Sigmoid colon (tissue), 7 donors: Measurements from ENCODE around the gene NRP1. TPM values are rescaled to one million over a fixed set of nuclear protein-coding genes. Genes with fewer than 3 reads are reported as not detected.

ENCODE experiments used
- DNase-seq: peaks from one replicate; pipeline ENCODE4 v3.0.0-alpha.2; 2019
- H3K27ac ChIP-seq, 4 donors: fragments of 200-600 bp; sonication (generic); one replicate each; pipeline ENCODE4 v1.5.1; 2016 to 2019; ENCODE audit warnings: mild to moderate bottlenecking in 1 of 4
- H3K27me3 ChIP-seq, 3 donors: fragments of 200-600 bp; sonication (generic); one replicate each; pipeline ENCODE4 v1.5.1; 2019; ENCODE audit warnings: mild to moderate bottlenecking in 1 of 3
- H3K36me3 ChIP-seq, 4 donors: fragments of 200-600 bp; sonication (generic); one replicate each; pipeline ENCODE4 v1.5.1; 2016 to 2019
- H3K4me1 ChIP-seq, 4 donors: fragments of 200-600 bp; sonication (generic); one replicate each; pipeline ENCODE4 v1.5.1; 2017 to 2019
- H3K4me3 ChIP-seq, 4 donors: fragments of 200-600 bp; sonication (generic); one replicate each; pipeline ENCODE4 v1.5.1; 2017 to 2019; ENCODE audit warnings: mild to moderate bottlenecking in 2 of 4, moderate library complexity in 1 of 4
- H3K9me3 ChIP-seq, 4 donors: fragments of 200-600 bp in 3 of 4; sonication (generic) in 3 of 4; one replicate each; pipeline versions ENCODE4 v1.5.1 to v1.6.1; 2013 to 2019
- EP300 ChIP-seq, 4 donors: sonication (generic); formaldehyde crosslinking; IDR thresholded peaks; one replicate each; pipeline ENCODE4 v1.6.1; 2017; ENCODE audit warnings: antibody characterized with exemption in 4 of 4
- POLR2A ChIP-seq, 2 donors: fragments of 450-650 bp; IDR thresholded peaks; one replicate each; pipeline ENCODE4 v1.6.1; 2016; ENCODE audit warnings: antibody characterized with exemption in 2 of 2, mild to moderate bottlenecking in 2 of 2, moderate library complexity in 2 of 2
- POLR2AphosphoS5 ChIP-seq, 4 donors: sonication (generic); formaldehyde crosslinking; IDR thresholded peaks; one replicate each; pipeline ENCODE4 v1.6.1; 2017; ENCODE audit warnings: antibody characterized with exemption in 4 of 4
- WGBS, 2 donors: extraction: QIAGEN DNeasy Blood & Tissue Kit; methylation state at CpG; one replicate each; pipeline ENCODE4 v1.1.7; 2013; 5-methylcytosine and 5-hydroxymethylcytosine counted together
- intact Hi-C: fragments of 100-400 bp; cut with DNase I; formaldehyde crosslinking; loops from one replicate; pipeline ENCODE4 v1.15.1; 2023
- polyA plus RNA-seq, 3 donors: library from polyadenylated mRNA; stranded (reverse); fragments of 200-250 nt; gene quantifications; one replicate each; pipeline ENCODE4 v1.2.3, GENCODE V29; 2013
- total RNA-seq, 4 donors: library from RNA; depleted of rRNA; stranded (reverse); fragments of >200 nt; gene quantifications; one replicate each; pipeline ENCODE4 v1.1.0, GENCODE V29; 2016
- TF ChIP-seq, protein P1 (sequence below), 4 experiments: fragments of 450-650 bp in 3 of 4; fragments of 200-600 bp in 1 of 4; IDR thresholded peaks; one replicate each; pipeline ENCODE4 v1.5.1; 2016 to 2019; ENCODE audit warnings: antibody characterized with exemption in 4 of 4, mild to moderate bottlenecking in 3 of 4, moderate library complexity in 2 of 4
- donor health status: healthy with polysubstance abuse.
- donor health status: Bipolar disorder and iron deficiency.
- donor health status: healthy.

Gene NRP1
- total and polyA plus RNA-seq, 7 donors: 3.6 to 52.4 (median 44.1) TPM

GRCh38 chr10:33154590-33154989, 179.9 kb downstream of the NRP1 start:
- whole genome bisulfite sequencing, 2 donors: 91% methylated on average over 5 of the region's 5 CpGs
- Histone ChIP-seq H3K9me3 (peaks cover 0 to 3% (median 0%) of the 10 kb centered on the region in 4 donors), H3K27ac (no peak overlapping the region), H3K36me3 (no peaks in the 10 kb centered on the region), H3K4me1 (no peaks in the 10 kb centered on the region), H3K4me3 (no peak overlapping the region), H3K27me3 (no peaks in the 10 kb centered on the region)
- no peak for TF ChIP-seq EP300 (IDR thresholded peaks at IDR 0.05)
- no peak for TF ChIP-seq POLR2A (IDR thresholded peaks at IDR 0.05)
- TF ChIP-seq, protein P1, sequence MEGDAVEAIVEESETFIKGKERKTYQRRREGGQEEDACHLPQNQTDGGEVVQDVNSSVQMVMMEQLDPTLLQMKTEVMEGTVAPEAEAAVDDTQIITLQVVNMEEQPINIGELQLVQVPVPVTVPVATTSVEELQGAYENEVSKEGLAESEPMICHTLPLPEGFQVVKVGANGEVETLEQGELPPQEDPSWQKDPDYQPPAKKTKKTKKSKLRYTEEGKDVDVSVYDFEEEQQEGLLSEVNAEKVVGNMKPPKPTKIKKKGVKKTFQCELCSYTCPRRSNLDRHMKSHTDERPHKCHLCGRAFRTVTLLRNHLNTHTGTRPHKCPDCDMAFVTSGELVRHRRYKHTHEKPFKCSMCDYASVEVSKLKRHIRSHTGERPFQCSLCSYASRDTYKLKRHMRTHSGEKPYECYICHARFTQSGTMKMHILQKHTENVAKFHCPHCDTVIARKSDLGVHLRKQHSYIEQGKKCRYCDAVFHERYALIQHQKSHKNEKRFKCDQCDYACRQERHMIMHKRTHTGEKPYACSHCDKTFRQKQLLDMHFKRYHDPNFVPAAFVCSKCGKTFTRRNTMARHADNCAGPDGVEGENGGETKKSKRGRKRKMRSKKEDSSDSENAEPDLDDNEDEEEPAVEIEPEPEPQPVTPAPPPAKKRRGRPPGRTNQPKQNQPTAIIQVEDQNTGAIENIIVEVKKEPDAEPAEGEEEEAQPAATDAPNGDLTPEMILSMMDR (IDR thresholded peaks at IDR 0.05): no peak
- intact Hi-C loops: no loop called here
- DNase-seq: no peak

DNA sequence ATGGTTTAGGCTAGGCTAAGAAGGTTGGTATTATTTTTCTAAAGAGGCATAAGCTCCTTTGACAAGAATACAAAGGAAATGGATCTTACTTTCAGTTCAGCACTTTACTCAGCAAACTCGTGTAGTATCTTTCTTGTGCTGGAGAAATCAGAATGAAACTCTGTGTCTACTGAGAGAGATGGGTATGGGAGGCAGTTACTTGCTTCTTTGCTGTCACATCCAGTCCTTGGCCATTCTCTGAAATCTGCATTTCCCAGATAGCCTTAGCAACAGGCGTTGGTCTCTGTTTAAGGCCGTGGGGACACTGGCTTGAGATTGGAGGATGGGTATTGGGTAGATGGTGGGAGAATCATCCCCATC, 180.5 kb downstream of the NRP1 start:
- WGBS, 2 donors: 74 to 80% methylated on average over 3 of the region's 3 CpGs
- TF ChIP-seq, protein P1 (IDR thresholded peaks at IDR 0.05): no peak
- TF ChIP-seq POLR2AphosphoS5 (IDR thresholded peaks at IDR 0.05) (no peak), POLR2A (IDR thresholded peaks at IDR 0.05) (no peak), EP300 (IDR thresholded peaks at IDR 0.05) (no peak)
- Histone ChIP-seq H3K27ac (no peak overlapping the region), H3K27me3 (no peaks in the 10 kb centered on the region), H3K4me3 (no peak overlapping the region), H3K9me3 (peaks cover 0 to 3% (median 0%) of the 10 kb centered on the region in 4 donors), H3K36me3 (no peaks in the 10 kb centered on the region), H3K4me1 (no peaks in the 10 kb centered on the region)
- intact Hi-C loops: no loop called here
- no peak for DNase-seq

- no peak overlapping the region for H3K27ac ChIP-seq
- peaks cover 0 to 3% (median 0%) of the 10 kb centered on the region in 4 donors for H3K9me3 ChIP-seq
- intact Hi-C loops: no loop called here
- H3K36me3 ChIP-seq: no peaks in the 10 kb centered on the region
- H3K27me3 ChIP-seq: no peaks in the 10 kb centered on the region
- no peaks in the 10 kb centered on the region for H3K4me1 ChIP-seq
- no peak for TF ChIP-seq EP300 (IDR thresholded peaks at IDR 0.05)
- no peak for TF ChIP-seq POLR2AphosphoS5 (IDR thresholded peaks at IDR 0.05)
- TF ChIP-seq, protein P1 (IDR thresholded peaks at IDR 0.05): no peak
- TF ChIP-seq POLR2A (IDR thresholded peaks at IDR 0.05): no peak
- no peak overlapping the region for H3K4me3 ChIP-seq
- DNase-seq: no peak
- 90 to 91% methylated on average over 8 of the region's 8 CpGs for WGBS, 2 donors
Measured at GRCh38 chr10:33153251-33153967, 181.1 kb downstream of the NRP1 start.

DNA sequence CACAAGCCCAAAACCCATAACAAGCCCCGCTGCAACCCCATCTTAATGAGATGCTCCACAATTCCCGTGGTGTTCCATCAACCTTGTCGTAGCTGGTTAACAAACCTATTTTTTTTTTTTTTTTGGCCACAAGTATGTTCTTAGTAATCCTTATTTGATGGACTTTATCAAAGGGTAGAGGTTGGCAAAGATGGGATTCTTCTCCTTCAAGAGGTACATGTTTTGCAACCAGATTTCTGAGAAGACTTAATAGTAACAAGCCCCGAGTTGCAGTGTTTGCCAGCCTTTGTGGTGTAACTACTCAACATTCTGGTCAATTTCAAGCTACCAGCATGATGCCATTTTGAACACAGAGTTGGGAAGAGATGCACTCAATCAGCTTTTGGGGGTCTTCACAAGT, 181.7 kb downstream of the NRP1 start:
- WGBS, 2 donors: 90 to 95% methylated on average over 4 of the region's 4 CpGs
- H3K36me3 ChIP-seq: no peaks in the 10 kb centered on the region
- DNase-seq: no peak
- H3K27me3 ChIP-seq: no peaks in the 10 kb centered on the region
- H3K27ac ChIP-seq: no peak overlapping the region
- no peak overlapping the region for H3K4me3 ChIP-seq
- TF ChIP-seq EP300 (IDR thresholded peaks at IDR 0.05): no peak
- no peak for TF ChIP-seq POLR2AphosphoS5 (IDR thresholded peaks at IDR 0.05)
- TF ChIP-seq POLR2A (IDR thresholded peaks at IDR 0.05): no peak
- TF ChIP-seq, protein P1 (IDR thresholded peaks at IDR 0.05): no peak
- intact Hi-C loops: no loop called here
- no peaks in the 10 kb centered on the region for H3K4me1 ChIP-seq
- H3K9me3 ChIP-seq: peaks cover 0 to 5% (median 0%) of the 10 kb centered on the region in 4 donors

GRCh38 chr10:33152146-33152545, 182.3 kb downstream of the NRP1 start:
- H3K27ac ChIP-seq: no peak overlapping the region
- no peak for DNase-seq
- no peaks in the 10 kb centered on the region for H3K36me3 ChIP-seq
- peaks cover 0 to 7% (median 0%) of the 10 kb centered on the region in 4 donors for H3K9me3 ChIP-seq
- H3K27me3 ChIP-seq: no peaks in the 10 kb centered on the region
- H3K4me3 ChIP-seq: no peak overlapping the region
- intact Hi-C loops: no loop called here
- 87 to 92% methylated on average over 7 of the region's 7 CpGs for WGBS, 2 donors
- TF ChIP-seq EP300 (IDR thresholded peaks at IDR 0.05): no peak
- no peak for TF ChIP-seq POLR2A (IDR thresholded peaks at IDR 0.05)
- TF ChIP-seq POLR2AphosphoS5 (IDR thresholded peaks at IDR 0.05): no peak
- TF ChIP-seq, protein P1 (IDR thresholded peaks at IDR 0.05): no peak
- no peaks in the 10 kb centered on the region for H3K4me1 ChIP-seq
